Left cardiac atrium (tissue), 4 donors: ENCODE measurements around the gene CLEC16A. TPM values are rescaled to one million over a fixed set of nuclear protein-coding genes. Genes with fewer than 3 reads are reported as not detected.

Experiments used
- ATAC-seq, 2 donors: fragments of 200-7000 bp; cut with Tn5 transposase; one replicate each; pipeline ENCODE4 v1.9.1; 2020; ENCODE audit warnings: mild to moderate bottlenecking in 2 of 2, moderate library complexity in 2 of 2
- DNase-seq: peaks from one replicate; pipeline ENCODE4 v3.0.0-alpha.2; 2020
- intact Hi-C, 2 donors: fragments of 100-400 bp; cut with DNase I; formaldehyde crosslinking; loops; one replicate each; pipeline versions ENCODE4 v1.14.1 to v1.15.1; 2022 to 2023
- total RNA-seq, 2 donors: library from RNA; stranded (reverse); fragmentation: NEBNext Ultra II Directional; extraction: Animal tissue kit (Norgen Biotek cat#: 25700); gene quantifications; one replicate each; pipeline ENCODE4 v1.2.1, GENCODE V29; 2021
- donor health status: DM: no; HTN: yes; CAD: no.
- donor health status: DM: no; HTN: yes; CAD: no; lungs with severe emphysema.
- donor health status: DM: yes; HTN: yes; CAD: no.
- donor health status: Dilated cardiomyopathy.

Gene CLEC16A
- total RNA-seq, 2 donors from 2014 or later, result 25.5 to 30.2 TPM

DNA sequence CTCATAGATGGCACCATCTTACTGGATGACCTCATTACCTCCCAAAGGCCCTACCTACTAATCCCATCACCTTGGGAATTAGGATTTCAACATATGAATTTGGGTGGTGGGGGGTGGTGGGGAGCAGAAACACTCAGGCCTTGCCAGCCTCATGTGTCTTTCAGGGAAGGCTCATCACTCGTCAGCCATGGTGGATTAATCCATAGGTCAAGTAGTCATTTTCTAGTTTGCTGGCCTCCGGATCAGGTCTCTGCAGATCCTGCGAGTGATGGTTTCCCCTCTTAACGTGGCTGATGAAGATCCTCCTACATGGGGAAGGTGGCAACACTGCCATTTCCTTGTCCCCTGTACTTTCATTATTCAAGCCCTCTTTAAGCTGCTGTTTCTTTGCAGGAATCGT is 101.1 kb downstream of the CLEC16A start:
- DNase-seq (no peak), ATAC-seq (no peak)
- intact Hi-C loops, result no loop called here

DNA sequence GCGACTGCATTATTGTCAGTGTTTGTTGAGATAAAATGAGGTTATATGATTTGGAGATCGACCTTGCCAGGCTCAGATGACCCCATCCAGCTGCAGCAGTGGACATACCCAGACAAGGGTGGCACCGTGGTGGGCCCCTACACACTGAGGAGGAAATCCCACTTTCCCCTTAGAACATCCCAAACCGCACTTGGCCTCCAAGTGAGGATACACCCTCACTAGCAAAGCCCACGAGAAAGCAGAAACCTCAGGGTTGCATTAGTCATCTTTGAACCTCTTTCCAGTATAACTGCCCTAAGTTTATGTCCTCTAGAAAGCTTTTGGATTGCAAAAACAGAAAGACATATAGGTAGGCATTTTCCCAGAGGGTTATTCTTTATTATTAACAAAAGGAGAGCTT is 101.5 kb downstream of the CLEC16A start:
- intact Hi-C loops, result no loop called here
- ATAC-seq, result no peak
- DNase-seq, result no peak

DNA sequence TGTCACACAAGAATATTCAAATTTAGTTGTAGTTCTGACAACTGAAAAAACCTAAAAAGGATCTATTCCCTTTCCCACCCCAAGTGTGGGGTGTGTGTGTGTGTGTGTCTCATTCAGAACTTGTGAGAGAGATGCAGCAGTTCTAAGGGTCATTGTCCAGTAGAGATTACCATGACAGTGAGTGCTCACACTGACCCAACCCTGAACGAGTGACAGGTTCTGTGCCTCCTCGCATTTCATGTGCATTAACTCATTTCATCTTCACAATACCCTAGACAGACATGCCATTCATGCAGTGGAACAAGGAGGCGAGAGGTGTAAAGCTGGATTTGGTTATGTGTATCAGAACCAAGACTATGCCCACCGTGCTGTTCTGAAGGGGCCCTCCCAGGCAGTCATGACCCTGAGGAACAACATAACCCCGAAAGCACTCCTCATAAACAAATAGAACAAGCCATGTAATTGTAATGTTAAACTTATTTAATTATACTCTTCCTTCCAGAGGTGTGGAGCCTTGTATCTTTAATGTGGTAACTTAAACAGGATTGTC is 102.1 kb downstream of the CLEC16A start:
- ATAC-seq, result no peak
- intact Hi-C loops, result no loop called here
- DNase-seq, result no peak

DNA sequence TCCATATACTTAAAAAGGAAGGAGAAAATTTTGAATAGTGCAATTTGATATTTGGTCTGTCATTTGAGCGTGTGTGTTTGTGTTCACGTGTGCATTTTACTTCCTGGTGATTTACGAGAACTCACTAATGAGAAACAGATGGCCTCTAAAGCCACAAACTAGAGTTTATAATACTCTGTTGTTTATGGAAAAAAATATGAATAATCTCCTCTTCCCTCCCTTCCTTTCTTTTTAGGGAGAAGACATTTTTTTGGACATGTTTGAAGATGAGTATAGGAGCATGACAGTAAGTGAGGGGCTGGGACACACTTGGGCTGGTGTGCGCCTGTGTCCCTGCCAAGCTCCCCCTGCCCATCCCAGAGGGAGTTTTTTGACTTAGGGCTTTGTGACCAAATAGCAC is 102.7 kb downstream of the CLEC16A start:
- DNase-seq, result no peak
- intact Hi-C loops, result no loop called here
- ATAC-seq, result no peak

DNA sequence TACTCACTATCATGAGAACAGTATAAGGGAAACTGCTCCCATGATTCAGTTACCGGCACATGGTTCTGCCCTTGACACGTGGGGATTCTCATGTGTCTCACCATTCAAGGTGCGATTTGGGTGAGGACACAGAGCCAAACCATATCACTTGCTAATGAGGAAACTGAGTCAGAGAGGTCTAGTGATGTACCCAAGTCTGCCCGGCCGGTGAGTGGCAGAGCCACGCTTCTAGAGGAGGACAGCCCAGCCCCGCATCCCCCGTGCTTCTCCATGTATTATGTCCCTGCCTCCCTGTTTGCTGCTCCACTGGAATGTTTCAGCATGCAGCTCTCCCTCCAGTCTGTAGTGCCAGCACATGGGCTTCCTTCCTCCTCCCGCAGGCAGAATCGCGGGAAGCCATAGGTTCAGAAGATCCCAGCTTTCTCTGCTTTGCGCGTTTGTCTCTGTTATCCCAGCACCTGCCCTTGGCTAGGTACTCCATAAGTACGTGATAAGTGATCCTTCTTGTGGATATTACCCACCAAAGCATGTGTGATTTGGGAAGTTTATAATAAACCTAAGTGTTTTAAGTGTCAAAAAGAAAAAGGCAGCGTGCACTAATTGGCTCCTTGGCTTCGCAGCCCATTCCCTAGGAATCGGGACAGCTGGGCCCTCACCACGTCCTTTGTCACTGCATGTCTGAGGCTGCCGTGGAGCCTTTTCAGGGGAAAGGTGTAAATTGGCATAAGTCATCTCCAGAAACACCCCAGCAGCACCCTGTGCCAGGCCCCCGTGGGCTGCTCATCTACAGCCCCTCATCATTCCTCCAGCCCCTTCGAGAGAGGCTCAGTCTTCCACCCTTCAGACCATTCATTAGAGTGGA is 103.8 kb downstream of the CLEC16A start:
- intact Hi-C loops, result no loop called here
- ATAC-seq (no peak), DNase-seq (no peak)

DNA sequence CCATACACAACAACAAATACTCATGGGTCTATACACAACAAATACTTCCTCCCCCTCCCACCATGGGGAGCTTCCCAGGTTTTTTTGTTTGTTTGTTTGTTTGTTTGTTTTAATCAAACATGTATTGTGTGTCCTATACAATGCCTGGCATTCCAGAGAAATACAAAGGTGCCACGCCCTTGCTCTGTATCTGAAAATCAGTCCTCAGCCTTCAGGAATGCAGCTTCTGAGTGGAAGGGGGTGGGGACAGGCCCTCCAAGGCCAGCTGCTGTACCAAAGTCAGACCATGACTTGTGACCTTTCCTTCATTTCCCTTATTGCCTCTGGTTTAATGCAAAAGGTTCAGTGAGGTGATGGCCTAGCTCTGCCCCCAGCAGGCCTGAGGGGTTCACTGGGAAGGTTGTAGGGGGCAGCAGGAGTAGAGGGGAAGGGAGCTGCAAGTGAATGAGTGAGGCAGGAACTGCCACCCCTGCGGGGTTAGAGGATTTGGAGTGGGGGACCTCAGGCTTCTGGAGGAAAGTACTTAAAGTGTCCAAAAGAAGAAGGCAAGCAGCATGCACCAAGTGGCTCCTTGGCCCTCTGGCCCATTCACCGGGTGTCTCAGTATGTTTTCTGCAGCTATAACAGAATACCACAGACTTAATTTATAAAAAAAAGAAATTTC is 105.2 kb downstream of the CLEC16A start:
- DNase-seq (no peak), ATAC-seq (no peak)
- intact Hi-C loops, result no loop called here

DNA sequence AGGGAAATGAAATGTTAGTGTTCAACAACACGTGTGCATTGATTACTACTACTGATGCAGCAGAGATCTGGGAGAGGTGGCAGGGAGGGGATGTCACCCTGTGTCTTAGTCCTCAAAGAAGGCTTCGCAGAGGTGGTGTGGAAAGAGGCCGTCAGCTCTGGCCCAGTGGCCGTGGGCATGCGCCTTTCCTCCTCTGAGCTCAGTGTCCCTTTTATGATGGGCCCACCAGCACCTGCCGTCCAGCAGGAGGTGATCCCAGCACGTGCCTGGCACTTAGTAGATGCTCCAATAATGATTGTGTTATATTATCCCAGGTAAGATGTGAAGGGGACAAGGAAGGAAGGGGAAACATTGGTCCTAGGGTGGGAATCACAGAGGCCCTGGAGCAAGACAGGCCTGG is 106.2 kb downstream of the CLEC16A start:
- intact Hi-C loops, result no loop called here
- DNase-seq (no peak), ATAC-seq (no peak)

DNA sequence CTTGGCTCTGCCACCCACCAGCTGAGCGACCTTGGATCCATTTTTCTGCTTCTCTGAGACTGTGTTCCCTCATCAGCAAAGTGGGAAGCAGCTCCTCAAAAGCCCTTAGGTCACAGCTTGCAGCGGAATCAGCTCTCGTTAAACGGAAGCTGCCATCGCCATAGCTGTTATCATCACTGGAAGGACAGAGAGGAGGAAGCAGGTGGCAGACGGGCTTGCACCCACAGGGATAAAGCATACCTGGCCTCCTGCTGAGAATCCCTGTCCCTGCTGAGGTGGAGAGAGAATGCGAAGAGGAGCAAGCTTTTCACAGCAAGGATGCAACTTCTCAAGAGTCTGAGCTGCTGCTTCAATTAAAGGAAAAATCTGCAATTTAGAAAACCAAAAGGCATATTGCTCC is 106.6 kb downstream of the CLEC16A start:
- DNase-seq (no peak), ATAC-seq (no peak)
- intact Hi-C loops, result no loop called here

DNA sequence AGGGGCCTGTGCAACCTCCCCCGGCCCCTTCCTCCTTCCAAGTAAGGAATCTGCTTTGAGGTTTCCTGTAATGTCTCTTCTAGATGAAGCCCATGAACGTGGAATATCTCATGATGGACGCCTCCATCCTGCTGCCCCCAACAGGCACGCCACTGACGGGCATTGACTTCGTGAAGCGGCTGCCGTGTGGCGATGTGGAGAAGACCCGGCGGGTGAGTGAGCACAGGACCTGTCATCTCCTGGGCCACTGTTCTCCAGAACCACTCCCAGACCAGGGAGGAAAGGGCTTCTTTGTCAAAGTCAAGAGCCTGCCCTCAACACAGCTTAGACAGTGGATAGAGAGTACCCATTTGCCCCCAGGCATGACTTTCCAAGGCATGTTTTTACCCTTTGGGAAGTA is 107.1 kb downstream of the CLEC16A start:
- ATAC-seq (no peak), DNase-seq (no peak)
- intact Hi-C loops, result no loop called here

DNA sequence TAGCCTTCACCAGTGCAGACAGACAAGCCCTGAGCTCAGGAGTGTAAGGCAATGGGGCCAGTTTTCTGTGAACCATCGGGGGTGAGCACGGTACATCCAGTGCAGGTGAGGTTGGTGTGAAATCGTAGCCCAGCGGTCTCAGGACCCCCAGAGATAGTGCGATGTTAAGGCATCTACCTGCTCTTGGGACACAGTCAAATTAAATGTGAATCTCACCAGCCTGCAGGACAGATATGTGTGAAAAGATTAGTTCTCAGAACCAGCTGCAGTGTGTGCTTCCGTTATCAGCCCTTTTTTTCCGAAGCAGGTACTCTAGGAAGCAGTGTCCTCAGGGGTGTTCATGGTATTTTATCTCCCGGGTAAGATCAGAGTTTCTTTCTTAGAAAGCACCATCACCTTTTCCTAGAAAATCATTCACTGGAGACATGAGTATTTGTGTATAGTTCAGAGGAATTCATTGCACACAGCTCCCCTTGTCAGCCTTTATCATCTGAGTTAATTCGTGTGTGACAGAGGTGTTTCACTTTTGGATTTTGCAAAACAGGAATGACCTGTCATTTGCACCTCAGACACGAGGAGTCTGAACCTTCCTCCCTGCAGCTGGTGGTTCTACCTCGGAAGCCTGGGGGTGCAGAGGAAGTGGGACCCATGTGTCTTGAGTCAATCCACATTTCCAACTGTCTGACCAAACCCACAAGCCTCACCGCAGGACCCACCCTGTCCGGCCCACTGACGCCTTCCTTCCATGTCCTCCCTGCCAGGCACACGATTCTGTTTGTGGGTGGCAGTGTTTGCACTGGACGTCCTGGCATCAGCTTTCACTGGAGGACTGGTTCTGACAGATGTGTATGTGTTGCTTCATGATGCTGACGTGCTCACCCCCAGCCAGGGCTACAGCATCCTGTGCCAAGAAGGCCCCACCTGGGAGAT is 107.8 kb downstream of the CLEC16A start:
- intact Hi-C loops, result no loop called here
- ATAC-seq (no peak), DNase-seq (no peak)

DNA sequence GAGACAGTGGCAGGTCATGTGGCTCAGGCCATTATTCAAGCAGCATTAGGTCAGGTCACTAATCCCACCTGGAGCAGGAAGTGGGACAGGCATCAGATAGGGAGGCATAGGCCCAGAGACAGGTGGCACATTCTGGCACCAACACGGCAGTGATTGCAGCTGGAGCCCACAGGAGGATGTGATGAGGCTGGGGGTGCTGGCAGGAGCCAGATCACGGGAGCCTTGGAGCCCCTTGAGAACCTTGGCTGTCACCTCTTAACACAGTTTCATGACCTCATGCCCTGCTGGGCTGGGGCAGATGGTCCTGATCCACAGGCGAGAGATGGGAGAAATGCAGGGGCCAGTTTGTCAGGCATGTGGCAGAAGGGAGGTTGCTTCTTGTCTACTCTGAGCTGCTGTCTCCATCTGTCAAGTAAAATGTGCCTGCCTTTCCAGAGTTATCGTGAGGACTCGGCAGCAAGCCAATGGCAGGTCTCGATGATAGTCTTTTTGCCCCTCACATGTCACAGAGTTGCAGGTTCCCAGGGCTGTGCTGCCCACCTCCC is 109.6 kb downstream of the CLEC16A start:
- DNase-seq, result no peak
- ATAC-seq, result no peak
- intact Hi-C loops, result no loop called here

DNA sequence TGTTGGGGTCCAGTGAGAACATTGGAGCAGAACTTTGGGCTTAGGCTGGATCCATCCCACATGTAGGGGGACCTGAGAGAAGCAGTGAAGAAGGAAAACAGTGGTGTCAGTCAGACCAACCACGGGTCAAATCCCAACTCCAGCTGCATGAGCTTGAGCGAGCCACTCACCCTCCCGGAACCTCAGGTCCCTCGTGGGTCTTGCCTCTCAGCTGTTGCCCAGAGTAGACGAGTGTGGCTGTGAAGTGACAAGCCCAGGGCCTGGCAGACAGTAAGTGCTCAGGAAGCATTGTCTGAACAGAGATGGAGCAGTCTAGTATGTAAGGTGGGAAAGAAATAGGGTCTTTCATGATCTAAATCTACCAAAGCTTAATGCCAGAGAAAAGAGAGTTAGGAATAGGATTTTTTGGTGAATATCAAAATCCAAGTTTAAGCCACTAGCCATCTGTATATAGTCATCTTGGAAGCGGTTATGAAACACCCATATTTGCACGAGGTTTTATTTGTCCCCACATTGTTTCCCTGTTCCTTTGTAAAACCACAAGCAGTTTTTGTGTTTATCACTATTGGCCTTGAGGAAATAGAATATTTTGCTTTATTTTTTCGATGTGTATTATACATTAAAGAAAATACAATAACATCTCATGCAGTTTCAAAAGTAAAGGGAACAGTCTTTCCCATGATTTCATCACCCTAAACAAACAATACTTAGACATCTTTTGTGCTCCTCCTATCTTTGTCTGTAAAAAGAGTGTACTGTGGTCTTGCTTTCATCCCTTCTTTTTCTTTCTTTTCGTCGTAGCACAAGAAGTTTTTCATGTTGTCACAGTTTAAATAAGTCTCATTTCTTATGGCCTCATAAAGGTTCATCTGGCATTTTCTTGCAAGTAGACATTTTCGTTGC is 112.0 kb downstream of the CLEC16A start:
- intact Hi-C loops, result no loop called here
- no peak for ATAC-seq

DNA sequence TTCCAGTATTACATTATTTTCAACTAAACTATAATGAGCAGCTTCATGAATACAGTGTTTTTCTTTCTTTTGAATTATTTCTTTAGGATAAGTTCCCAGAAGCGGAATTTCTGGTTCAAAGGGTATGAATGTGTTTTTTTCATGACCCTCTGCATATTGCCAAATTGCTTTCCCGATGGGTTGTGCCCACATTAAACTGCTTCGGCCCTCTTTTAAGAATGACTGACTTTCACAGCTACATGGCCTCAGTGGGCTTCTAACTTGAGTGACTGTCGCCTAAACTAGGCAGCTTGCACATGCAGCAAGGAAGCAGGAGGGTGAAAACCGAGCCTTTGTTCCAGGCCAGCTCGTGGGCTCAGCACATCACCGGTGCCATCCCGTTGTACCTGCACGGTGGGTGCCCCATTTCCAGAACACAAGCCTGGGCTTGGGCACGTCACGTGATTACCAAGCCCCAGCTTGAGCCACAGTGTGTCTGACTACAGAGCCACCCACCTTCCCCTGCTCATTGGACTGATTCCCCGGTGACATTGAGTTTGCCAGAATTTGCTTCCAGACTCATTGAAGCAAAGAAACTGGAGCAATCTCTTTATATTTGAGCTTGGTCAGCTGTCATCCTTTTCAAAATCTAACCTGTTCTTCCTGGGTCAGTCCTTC is 112.8 kb downstream of the CLEC16A start:
- intact Hi-C loops, result no loop called here
- DNase-seq, result no peak
- no peak for ATAC-seq

More for the DNA sequence above, 112.0 kb downstream of the CLEC16A start:
- no peak for DNase-seq

DNA sequence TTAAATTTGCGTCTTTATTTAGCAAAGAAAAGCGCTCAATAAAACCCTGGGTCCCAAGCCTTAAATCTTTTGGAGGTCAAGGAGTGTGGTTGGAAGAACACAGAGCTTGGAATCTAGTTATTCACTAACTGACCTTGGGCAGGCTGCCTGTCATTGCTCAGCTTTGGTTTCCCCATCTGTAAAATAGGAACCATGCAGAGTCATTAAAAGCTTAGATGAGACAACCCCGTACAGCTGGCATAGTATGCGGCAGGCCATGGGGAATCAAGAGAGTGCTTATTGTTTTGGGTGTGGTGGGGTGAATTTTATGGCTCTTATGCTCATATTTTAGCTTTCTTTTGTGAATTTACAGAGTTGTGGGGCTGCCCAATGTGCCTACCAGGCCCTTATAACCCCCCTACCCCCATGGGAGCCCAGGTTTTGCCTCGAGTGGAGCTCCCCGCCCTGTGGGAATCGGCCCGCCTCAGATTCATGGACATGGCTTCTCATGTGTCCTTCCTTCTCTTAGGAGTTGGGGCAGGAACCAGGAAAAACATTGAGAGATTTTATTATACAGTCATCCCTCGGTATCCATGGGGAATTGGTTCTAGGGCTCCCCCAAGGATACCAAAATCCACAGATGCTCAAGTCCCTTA is 113.5 kb downstream of the CLEC16A start:
- intact Hi-C loops, result no loop called here
- ATAC-seq, result no peak
- no peak for DNase-seq

DNA sequence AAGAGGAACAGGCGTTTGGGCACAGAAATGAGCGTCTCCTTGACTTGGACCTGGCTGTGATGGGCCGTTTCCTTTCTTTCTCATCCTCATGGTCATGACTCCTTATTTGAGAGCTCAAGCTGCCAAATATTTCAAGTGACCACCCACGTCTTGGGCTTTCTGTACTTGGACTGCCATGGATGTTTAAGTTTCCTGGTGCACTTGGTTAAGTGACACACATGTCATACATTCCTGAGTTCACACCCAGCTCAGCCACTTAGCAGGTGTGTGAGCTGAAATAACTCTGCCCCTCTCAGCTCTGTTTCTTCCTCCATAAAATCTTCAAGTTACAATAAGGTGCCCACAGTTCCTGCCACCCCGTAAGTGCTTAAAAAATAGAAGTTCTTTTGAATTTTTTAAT is 114.5 kb downstream of the CLEC16A start:
- ATAC-seq (no peak), DNase-seq (no peak)
- intact Hi-C loops, result no loop called here

DNA sequence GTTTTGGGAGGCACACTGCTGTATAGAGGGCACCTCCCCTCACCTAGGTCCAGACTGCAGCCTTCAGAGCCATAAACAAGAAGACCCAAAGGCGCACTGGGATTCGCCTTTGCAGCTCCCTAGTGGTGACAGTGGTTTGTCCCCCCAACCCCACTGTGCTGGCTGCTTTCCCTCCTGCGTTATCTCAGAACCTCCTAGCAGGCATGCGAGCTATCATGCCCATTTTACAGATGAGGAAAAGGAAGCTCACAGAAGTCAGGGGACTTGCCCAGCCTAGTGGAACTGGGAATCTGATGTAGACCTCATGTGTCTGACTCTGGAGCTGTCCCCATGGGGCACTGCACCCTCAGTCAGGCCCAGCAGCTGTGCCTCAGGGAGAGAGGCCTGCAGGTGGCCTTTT is 115.2 kb downstream of the CLEC16A start:
- intact Hi-C loops, result no loop called here
- DNase-seq, result no peak
- ATAC-seq, result no peak

DNA sequence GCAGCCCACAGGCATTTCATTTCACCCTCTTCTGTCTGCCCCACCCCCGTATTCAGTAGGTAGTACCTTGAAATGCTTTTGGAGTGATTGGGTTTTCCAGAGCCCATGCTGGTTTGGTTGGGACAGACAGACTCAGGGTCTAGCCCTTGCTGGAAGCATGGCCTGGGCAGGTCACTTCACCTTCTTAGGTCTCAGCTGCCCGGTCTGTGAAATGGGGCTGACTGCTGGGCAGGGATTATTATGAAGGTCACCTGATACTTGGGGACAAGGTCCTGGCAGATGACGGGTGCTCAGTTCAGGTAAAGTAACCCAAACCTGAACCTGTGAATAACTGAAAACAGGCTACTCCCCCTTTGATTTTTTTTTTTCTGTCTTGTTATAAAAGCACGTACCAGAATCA is 116.0 kb downstream of the CLEC16A start:
- intact Hi-C loops, result no loop called here
- no peak for ATAC-seq
- DNase-seq, result no peak
